GM12865 (cell line): ENCODE measurements around the gene ESR2.

Experiments used
- DNase-seq: peaks from one replicate; pipeline ENCODE4 v3.0.0; 2010; ENCODE audit warnings: low read depth
- H3K4me3 ChIP-seq: 2 replicates; pipeline ENCODE4 v1.5.1; 2011; ENCODE audit warnings: mild to moderate bottlenecking, low read depth, low read length, control low read depth
- TF ChIP-seq, protein P1 (sequence below): IDR thresholded peaks from 2 replicates; pipeline ENCODE4 v1.5.1; 2011; ENCODE audit warnings: low read length, control low read depth, low read depth, inconsistent platforms; ENCODE audit not compliant: insufficient read depth; ENCODE audit errors: missing control alignments

ESR2 gene

DNA sequence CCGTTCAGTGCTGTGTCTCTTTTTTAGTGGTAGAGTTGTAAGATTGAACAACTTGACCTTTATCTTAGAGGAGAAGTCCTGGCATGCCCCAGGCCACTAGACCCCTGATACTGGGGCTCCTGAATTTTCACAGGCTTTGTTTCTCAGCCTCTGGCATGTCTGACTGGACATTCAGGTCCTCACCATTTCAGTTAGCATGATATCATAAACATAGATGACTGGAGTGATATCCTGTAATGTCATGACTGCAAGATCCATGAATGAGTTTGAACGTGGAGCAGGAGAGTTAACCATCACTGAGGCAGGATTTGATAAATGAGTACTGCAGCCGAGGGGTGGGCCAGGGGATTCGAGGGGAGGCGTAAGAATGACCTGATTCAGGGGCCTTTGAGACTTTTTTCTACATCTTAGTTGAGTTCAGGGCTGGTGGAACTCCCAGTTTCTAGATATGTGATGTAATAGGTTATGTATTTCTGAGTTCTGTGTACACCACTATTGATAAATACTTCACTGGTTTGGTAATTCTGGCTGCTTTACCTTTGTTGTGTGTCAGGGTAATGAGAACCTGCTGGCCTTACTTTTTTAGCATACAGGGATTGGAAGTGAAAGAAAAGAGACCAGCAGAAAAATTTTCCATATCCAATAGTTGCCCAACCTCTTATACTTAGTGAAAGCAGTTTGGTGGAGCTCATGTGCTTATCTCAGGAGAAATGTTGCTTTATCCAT lies 224.4 kb downstream of the ESR2 start:
- no peak overlapping the region for H3K4me3 ChIP-seq
- TF ChIP-seq, protein P1, sequence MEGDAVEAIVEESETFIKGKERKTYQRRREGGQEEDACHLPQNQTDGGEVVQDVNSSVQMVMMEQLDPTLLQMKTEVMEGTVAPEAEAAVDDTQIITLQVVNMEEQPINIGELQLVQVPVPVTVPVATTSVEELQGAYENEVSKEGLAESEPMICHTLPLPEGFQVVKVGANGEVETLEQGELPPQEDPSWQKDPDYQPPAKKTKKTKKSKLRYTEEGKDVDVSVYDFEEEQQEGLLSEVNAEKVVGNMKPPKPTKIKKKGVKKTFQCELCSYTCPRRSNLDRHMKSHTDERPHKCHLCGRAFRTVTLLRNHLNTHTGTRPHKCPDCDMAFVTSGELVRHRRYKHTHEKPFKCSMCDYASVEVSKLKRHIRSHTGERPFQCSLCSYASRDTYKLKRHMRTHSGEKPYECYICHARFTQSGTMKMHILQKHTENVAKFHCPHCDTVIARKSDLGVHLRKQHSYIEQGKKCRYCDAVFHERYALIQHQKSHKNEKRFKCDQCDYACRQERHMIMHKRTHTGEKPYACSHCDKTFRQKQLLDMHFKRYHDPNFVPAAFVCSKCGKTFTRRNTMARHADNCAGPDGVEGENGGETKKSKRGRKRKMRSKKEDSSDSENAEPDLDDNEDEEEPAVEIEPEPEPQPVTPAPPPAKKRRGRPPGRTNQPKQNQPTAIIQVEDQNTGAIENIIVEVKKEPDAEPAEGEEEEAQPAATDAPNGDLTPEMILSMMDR: no peak
- no peak for DNase-seq

GRCh38 chr14:64064447-64064846 lies 229.7 kb downstream of the ESR2 start:
- no peak for DNase-seq
- TF ChIP-seq, protein P1: no peak
- H3K4me3 ChIP-seq: no peak overlapping the region

- no peak for DNase-seq
- H3K4me3 ChIP-seq: no peak overlapping the region
- TF ChIP-seq, protein P1: no peak
These were observed 231.6 kb downstream of the ESR2 start for GRCh38 chr14:64062381-64063115.

GRCh38 chr14:64061706-64062105 lies 232.5 kb downstream of the ESR2 start:
- no peak for DNase-seq
- TF ChIP-seq, protein P1: no peak
- no peak overlapping the region for H3K4me3 ChIP-seq

DNA sequence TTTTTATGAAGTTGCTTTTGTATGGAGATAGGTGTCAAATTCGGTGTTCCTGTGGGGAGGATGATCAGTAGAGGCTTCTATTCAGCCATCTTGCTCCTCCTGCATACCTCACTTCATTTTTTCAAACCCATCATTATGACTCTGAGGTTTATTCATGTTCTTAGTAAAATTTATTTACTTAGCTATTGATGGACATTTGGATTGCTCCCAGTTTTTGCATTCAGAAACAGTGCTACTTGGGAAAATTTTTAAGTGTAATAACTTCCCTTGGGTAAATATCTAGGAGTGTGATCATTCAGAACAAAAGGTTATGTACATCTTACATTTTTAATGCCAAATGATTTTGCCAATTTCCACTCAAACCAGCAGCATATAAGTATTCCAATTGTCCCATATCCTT lies 233.1 kb downstream of the ESR2 start:
- H3K4me3 ChIP-seq: no peak overlapping the region
- TF ChIP-seq, protein P1: no peak
- no peak for DNase-seq

GRCh38 chr14:64060648-64061096 lies 233.5 kb downstream of the ESR2 start:
- DNase-seq: peak; percentile 41
- TF ChIP-seq, protein P1: peak; percentile 57
- no peak overlapping the region for H3K4me3 ChIP-seq
